NOMO-1 treated with dmso at 0.1 percent for 144 hours (cell line): ENCODE data around the gene IPO11.
"Not testable (repeated sequence)": the region's sequence is repeated elsewhere in the genome, so short reads cannot be mapped to it uniquely, and the experiment has no call there.

Source experiments
- DNase-seq: peaks from one replicate; lab custom pipeline; 2025; ENCODE audit not compliant: unreplicated experiment; lab: John Stamatoyannopoulos, UW

IPO11 gene

GRCh38 chr5:62565740-62566139, 153.2 kb downstream of the IPO11 start:
- DNase-seq = not testable (repeated sequence)

GRCh38 chr5:62568143-62568542, 155.6 kb downstream of the IPO11 start:
- no peak for DNase-seq

- DNase-seq = no peak
These were observed 156.4 kb downstream of the IPO11 start for GRCh38 chr5:62568800-62569432.

GRCh38 chr5:62569470-62569869, 156.9 kb downstream of the IPO11 start:
- no peak for DNase-seq

- DNase-seq = no peak
These were observed 160.5 kb downstream of the IPO11 start for GRCh38 chr5:62572918-62573514.

- no peak for DNase-seq
These were observed 162.0 kb downstream of the IPO11 start for GRCh38 chr5:62574599-62574998.

- DNase-seq = no peak
These were observed 162.5 kb downstream of the IPO11 start for GRCh38 chr5:62575066-62575465.

GRCh38 chr5:62575489-62575888, 162.9 kb downstream of the IPO11 start:
- DNase-seq = no peak

- no peak for DNase-seq
These were observed 164.1 kb downstream of the IPO11 start for GRCh38 chr5:62576570-62577170.

GRCh38 chr5:62577488-62577887, 164.9 kb downstream of the IPO11 start:
- DNase-seq = no peak

GRCh38 chr5:62578540-62578939, 166.0 kb downstream of the IPO11 start, which contains the start of gene LRRC70:
TSS of gene LRRC70 (plus strand) at chr5:62578819. CDS start at chr5:62579439, 620 bp downstream.
- peak; percentile 65 for DNase-seq

GRCh38 chr5:62579761-62580160, 167.2 kb downstream of the IPO11 start:
- no peak for DNase-seq

GRCh38 chr5:62581836-62582597, 169.5 kb downstream of the IPO11 start:
- DNase-seq = no peak

GRCh38 chr5:62584391-62584790, 171.8 kb downstream of the IPO11 start:
- no peak for DNase-seq

- DNase-seq = no peak
These were observed 172.7 kb downstream of the IPO11 start for GRCh38 chr5:62585306-62585705.

- DNase-seq = no peak
These were observed 173.2 kb downstream of the IPO11 start for GRCh38 chr5:62585751-62586150.

- DNase-seq = peak; percentile 39
These were observed 175.2 kb downstream of the IPO11 start for GRCh38 chr5:62587737-62588136.

GRCh38 chr5:62588668-62589067, 176.1 kb downstream of the IPO11 start:
- DNase-seq = no peak

- DNase-seq = no peak
These were observed 176.9 kb downstream of the IPO11 start for GRCh38 chr5:62589504-62589903.

GRCh38 chr5:62590387-62590786, 177.8 kb downstream of the IPO11 start:
- DNase-seq = no peak

GRCh38 chr5:62592558-62592957, 180.0 kb downstream of the IPO11 start:
- no peak for DNase-seq

GRCh38 chr5:62593331-62593730, 180.8 kb downstream of the IPO11 start:
- DNase-seq = no peak
